ENCODE results near the gene CD40LG.

The CD40LG gene

GRCh38 chrX:136650811-136651210, 2.9 kb downstream of the CD40LG start:
- no peak for DNase-seq (ENCODE audit: low read depth)

- DNase-seq (ENCODE audit: low read depth) = no peak
These were observed 5.1 kb downstream of the CD40LG start for GRCh38 chrX:136652822-136653723.

- no peak for DNase-seq (ENCODE audit: low read depth)
These were observed 8.5 kb downstream of the CD40LG start for GRCh38 chrX:136656361-136656964.

GRCh38 chrX:136658151-136658550, 10.2 kb downstream of the CD40LG start:
- DNase-seq (ENCODE audit: low read depth) = no peak

- no peak for DNase-seq (ENCODE audit: low read depth)
These were observed 11.2 kb downstream of the CD40LG start for GRCh38 chrX:136659174-136659573.

- no peak for DNase-seq (ENCODE audit: low read depth)
These were observed 12.9 kb downstream of the CD40LG start for GRCh38 chrX:136660896-136661295.

GRCh38 chrX:136662104-136662503, 14.1 kb downstream of the CD40LG start:
- no peak for DNase-seq (ENCODE audit: low read depth)

GRCh38 chrX:136662976-136663375, 15.0 kb downstream of the CD40LG start:
- no peak for DNase-seq (ENCODE audit: low read depth)

- no peak for DNase-seq (ENCODE audit: low read depth)
These were observed 17.4 kb downstream of the CD40LG start for GRCh38 chrX:136665258-136665900.

GRCh38 chrX:136666088-136666487, 18.1 kb downstream of the CD40LG start:
- DNase-seq (ENCODE audit: low read depth) = no peak

GRCh38 chrX:136667446-136668168, 19.6 kb downstream of the CD40LG start:
- no peak for DNase-seq (ENCODE audit: low read depth)

GRCh38 chrX:136671006-136671610, 23.1 kb downstream of the CD40LG start:
- DNase-seq (ENCODE audit: low read depth) = no peak

- DNase-seq (ENCODE audit: low read depth) = no peak
These were observed 26.5 kb downstream of the CD40LG start for GRCh38 chrX:136674270-136674985.

- no peak for DNase-seq (ENCODE audit: low read depth)
These were observed 31.6 kb downstream of the CD40LG start for GRCh38 chrX:136679531-136679930.

GRCh38 chrX:136684120-136684519, 36.2 kb downstream of the CD40LG start:
- no peak for DNase-seq (ENCODE audit: low read depth)

GRCh38 chrX:136687457-136687856, 39.5 kb downstream of the CD40LG start:
- no peak for DNase-seq (ENCODE audit: low read depth)

- DNase-seq (ENCODE audit: low read depth) = no peak
These were observed 41.5 kb downstream of the CD40LG start for GRCh38 chrX:136689436-136689835.

GRCh38 chrX:136691028-136691809, 43.3 kb downstream of the CD40LG start:
- DNase-seq (ENCODE audit: low read depth) = no peak

GRCh38 chrX:136692271-136692670, 44.3 kb downstream of the CD40LG start:
- DNase-seq (ENCODE audit: low read depth) = no peak

GRCh38 chrX:136694431-136695087, 46.6 kb downstream of the CD40LG start:
- no peak for DNase-seq (ENCODE audit: low read depth)

Measured in activated T-cell treated with anti-CD3 and anti-CD28 coated beads for 1 hour (primary cell).